BE2C (cell line): ENCODE results near the gene CFAP119.

Source experiments
- DNase-seq: peaks from one replicate; pipeline ENCODE4 v3.0.0-alpha.2; 2020
- H3K27me3 ChIP-seq: fragments of 250-450 bp; sonication (Bioruptor Pico); 2 replicates; pipeline ENCODE4 v1.5.1; 2020; ENCODE audit warnings: mild to moderate bottlenecking
- H3K36me3 ChIP-seq: fragments of 250-450 bp; sonication (Bioruptor Pico); 2 replicates; pipeline ENCODE4 v1.5.1; 2020; ENCODE audit warnings: mild to moderate bottlenecking
- H3K4me1 ChIP-seq: fragments of 250-450 bp; sonication (Bioruptor Pico); 2 replicates; pipeline ENCODE4 v1.5.1; 2020
- H3K4me3 ChIP-seq: 2 replicates; pipeline ENCODE4 v1.5.1; 2011; ENCODE audit warnings: low read depth, low read length
- H3K9me3 ChIP-seq: fragments of 250-450 bp; sonication (Bioruptor Pico); 2 replicates; pipeline ENCODE4 v1.5.1; 2020
- TF ChIP-seq, protein P1 (sequence below): IDR thresholded peaks from 2 replicates; pipeline ENCODE4 v1.5.1; 2012; ENCODE audit warnings: mild to moderate bottlenecking, low read depth, low read length

The CFAP119 gene

DNA sequence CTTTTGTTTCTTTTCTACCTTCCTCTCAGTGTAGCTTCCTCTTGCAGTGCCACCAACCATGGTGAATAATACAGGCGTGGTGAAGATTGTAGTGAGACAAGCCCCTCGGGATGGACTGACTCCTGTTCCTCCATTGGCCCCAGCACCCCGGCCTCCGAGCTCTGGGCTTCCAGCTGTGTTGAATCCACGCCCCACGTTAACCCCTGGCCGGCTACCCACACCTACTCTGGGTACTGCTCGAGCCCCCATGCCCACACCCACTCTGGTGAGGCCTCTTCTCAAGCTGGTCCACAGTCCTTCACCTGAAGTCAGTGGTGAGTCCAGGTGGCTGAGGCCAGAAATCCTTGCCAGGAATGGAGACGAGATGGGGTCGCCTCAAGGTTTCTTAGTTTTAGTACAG lies 38.9 kb downstream of the CFAP119 start:
- Histone ChIP-seq H3K4me1 (no peaks in the 10 kb centered on the region), H3K4me3 (no peak overlapping the region), H3K9me3 (no peaks in the 10 kb centered on the region), H3K27me3 (no peaks in the 10 kb centered on the region), H3K36me3 (peaks cover 56% of the 10 kb centered on the region)
- DNase-seq: no peak
- TF ChIP-seq, protein P1, sequence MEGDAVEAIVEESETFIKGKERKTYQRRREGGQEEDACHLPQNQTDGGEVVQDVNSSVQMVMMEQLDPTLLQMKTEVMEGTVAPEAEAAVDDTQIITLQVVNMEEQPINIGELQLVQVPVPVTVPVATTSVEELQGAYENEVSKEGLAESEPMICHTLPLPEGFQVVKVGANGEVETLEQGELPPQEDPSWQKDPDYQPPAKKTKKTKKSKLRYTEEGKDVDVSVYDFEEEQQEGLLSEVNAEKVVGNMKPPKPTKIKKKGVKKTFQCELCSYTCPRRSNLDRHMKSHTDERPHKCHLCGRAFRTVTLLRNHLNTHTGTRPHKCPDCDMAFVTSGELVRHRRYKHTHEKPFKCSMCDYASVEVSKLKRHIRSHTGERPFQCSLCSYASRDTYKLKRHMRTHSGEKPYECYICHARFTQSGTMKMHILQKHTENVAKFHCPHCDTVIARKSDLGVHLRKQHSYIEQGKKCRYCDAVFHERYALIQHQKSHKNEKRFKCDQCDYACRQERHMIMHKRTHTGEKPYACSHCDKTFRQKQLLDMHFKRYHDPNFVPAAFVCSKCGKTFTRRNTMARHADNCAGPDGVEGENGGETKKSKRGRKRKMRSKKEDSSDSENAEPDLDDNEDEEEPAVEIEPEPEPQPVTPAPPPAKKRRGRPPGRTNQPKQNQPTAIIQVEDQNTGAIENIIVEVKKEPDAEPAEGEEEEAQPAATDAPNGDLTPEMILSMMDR: no peak

DNA sequence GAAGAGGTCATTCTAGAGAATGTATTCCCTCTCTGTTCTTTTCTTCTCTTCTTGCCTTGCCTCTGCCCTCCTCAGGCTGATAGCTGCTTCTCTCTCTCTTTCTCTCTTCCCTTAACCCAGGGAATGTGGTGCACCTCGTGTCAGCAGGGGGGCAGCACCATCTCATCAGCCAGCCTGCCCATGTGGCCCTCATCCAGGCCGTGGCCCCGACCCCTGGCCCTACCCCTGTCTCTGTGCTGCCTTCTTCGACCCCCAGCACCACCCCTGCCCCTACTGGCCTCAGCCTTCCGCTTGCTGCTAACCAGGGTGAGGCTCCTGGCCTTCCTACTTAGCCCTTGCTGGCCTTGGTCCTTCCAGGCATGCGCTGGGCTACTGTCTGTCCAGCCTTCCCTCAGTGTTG lies 39.4 kb downstream of the CFAP119 start:
- no peak overlapping the region for H3K4me3 ChIP-seq
- no peaks in the 10 kb centered on the region for H3K4me1 ChIP-seq
- H3K27me3 ChIP-seq: no peaks in the 10 kb centered on the region
- H3K9me3 ChIP-seq: no peaks in the 10 kb centered on the region
- DNase-seq: no peak
- TF ChIP-seq, protein P1: no peak
- H3K36me3 ChIP-seq: peaks cover 57% of the 10 kb centered on the region

DNA sequence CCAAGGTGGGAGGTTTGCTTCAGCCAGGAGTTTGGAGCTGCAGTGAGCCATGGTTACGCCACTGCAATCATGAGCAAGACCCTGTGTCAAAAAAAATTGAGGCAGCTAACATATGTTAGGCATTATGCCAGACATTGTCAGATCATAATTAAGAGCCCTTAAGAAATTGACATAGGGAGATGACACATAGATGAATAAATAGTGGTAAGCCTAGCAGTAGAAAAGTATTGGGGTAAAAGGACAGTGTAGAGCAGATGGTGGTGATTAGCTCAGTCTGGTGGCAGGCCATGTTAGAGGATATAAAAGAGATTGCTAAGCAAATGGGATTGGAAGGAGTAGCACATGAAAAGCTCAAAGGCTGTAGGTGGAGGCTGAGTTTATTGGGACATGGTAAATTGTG lies 40.3 kb downstream of the CFAP119 start:
- Histone ChIP-seq H3K27me3 (no peaks in the 10 kb centered on the region), H3K9me3 (no peaks in the 10 kb centered on the region), H3K4me3 (no peak overlapping the region), H3K4me1 (no peaks in the 10 kb centered on the region), H3K36me3 (peaks cover 55% of the 10 kb centered on the region)
- no peak for DNase-seq
- TF ChIP-seq, protein P1: no peak

DNA sequence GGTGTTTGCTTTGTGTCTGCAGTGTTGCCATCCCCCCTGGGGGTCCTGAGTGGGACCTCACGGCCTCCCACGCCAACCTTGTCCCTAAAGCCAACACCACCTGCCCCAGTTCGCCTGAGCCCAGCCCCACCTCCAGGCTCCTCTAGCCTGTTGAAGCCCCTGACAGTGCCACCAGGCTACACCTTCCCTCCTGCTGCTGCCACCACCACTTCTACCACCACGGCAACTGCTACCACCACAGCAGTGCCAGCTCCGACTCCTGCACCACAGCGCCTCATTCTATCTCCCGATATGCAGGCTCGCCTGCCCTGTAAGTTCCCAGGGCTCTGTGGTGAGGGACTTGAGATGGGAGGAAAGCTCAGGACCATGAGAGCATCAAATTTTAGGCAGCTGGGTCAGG lies 40.7 kb downstream of the CFAP119 start:
- no peak for DNase-seq
- TF ChIP-seq, protein P1: no peak
- H3K9me3 ChIP-seq: no peaks in the 10 kb centered on the region
- no peaks in the 10 kb centered on the region for H3K4me1 ChIP-seq
- H3K36me3 ChIP-seq: peaks cover 60% of the 10 kb centered on the region
- H3K4me3 ChIP-seq: no peak overlapping the region
- no peaks in the 10 kb centered on the region for H3K27me3 ChIP-seq

DNA sequence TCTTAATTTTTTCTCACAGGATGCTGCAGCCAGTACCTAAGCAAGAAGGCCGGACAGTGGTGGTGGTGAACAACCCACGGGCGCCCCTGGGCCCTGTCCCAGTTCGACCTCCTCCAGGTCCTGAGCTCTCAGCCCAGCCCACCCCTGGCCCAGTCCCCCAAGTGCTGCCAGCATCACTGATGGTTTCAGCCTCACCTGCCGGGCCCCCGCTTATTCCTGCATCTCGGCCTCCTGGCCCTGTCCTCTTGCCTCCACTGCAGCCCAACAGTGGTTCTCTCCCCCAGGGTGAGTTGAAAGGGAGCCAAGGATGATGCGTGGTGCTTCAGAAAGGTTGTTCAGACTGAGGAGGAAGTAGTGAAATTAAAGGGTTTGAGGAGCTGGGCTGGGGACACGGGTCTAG lies 41.2 kb downstream of the CFAP119 start:
- Histone ChIP-seq H3K4me1 (peaks cover 3% of the 10 kb centered on the region; the same call in 1 of the 2 replicates), H3K4me3 (no peak overlapping the region), H3K36me3 (peaks cover 60% of the 10 kb centered on the region), H3K9me3 (no peaks in the 10 kb centered on the region), H3K27me3 (no peaks in the 10 kb centered on the region)
- TF ChIP-seq, protein P1: no peak
- no peak for DNase-seq

DNA sequence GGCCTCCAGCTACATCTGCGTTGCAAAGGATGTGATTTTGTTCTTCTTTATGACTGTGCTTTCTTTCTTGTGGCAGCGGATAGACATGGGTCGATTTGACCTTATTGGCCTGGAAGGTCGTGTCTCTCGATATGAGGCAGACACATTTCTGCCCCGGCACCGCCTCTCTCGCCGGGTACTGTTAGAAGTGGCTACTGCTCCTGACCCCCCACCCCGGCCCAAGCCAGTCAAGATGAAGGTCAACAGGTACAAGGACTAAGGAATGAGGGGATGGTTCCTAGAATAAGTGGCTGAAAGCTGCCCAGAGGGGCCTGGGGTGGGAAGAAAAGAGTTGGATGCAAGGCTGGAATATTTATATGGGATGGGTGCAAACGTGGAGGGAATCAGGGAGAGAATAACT lies 41.8 kb downstream of the CFAP119 start:
- no peaks in the 10 kb centered on the region for H3K9me3 ChIP-seq
- TF ChIP-seq, protein P1: no peak
- H3K4me3 ChIP-seq: no peak overlapping the region
- no peaks in the 10 kb centered on the region for H3K27me3 ChIP-seq
- no peak for DNase-seq
- peaks cover 59% of the 10 kb centered on the region for H3K36me3 ChIP-seq
- H3K4me1 ChIP-seq: peaks cover 6% of the 10 kb centered on the region
